ENCODE data around the gene HOXD4. TPM values are rescaled to one million over a fixed set of nuclear protein-coding genes. Genes with fewer than 3 reads are reported as not detected.

Gene HOXD4
- total RNA-seq, 1 donor from 2014 or later, result not detected

- H3K4me3 Mint-ChIP-seq, result no peak overlapping the region
- H3K27ac Mint-ChIP-seq, result no peak overlapping the region
- POLR2A ChIA-PET, result no interaction called here
- no peaks in the 10 kb centered on the region for H3K36me3 Mint-ChIP-seq (ENCODE audit: low read depth)
- intact Hi-C loops (cut with micrococcal nuclease), result loop anchor here (10.0 kb wide), 1 partner anchor 1826 kb away; the partner anchor contains the start of gene SP9
- TF ChIP-seq, protein P1, sequence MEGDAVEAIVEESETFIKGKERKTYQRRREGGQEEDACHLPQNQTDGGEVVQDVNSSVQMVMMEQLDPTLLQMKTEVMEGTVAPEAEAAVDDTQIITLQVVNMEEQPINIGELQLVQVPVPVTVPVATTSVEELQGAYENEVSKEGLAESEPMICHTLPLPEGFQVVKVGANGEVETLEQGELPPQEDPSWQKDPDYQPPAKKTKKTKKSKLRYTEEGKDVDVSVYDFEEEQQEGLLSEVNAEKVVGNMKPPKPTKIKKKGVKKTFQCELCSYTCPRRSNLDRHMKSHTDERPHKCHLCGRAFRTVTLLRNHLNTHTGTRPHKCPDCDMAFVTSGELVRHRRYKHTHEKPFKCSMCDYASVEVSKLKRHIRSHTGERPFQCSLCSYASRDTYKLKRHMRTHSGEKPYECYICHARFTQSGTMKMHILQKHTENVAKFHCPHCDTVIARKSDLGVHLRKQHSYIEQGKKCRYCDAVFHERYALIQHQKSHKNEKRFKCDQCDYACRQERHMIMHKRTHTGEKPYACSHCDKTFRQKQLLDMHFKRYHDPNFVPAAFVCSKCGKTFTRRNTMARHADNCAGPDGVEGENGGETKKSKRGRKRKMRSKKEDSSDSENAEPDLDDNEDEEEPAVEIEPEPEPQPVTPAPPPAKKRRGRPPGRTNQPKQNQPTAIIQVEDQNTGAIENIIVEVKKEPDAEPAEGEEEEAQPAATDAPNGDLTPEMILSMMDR (IDR thresholded peaks at IDR 0.05), result no peak
- H3K4me1 Mint-ChIP-seq, result peaks cover 3% of the 10 kb centered on the region
- H3K27me3 Mint-ChIP-seq, result peaks cover 63% of the 10 kb centered on the region
- no peak for DNase-seq
- CTCF ChIA-PET, result no interaction called here
- H3K9me3 Mint-ChIP-seq, result peaks cover 5% of the 10 kb centered on the region
- no peak for ATAC-seq (ENCODE audit: low read depth)
Observed at GRCh38 chr2:176160251-176160985, 9.1 kb downstream of the HOXD4 start.

- H3K27ac Mint-ChIP-seq, result peak overlapping the region; percentile 3
- ATAC-seq (ENCODE audit: low read depth), result no peak
- ChIA-PET POLR2A (no interaction called here), CTCF (interaction anchor here (1.0 kb wide), 1 partner anchor 12 kb away, joined by 3 read pairs; no protein-coding TSS in a partner anchor)
- intact Hi-C loops (cut with micrococcal nuclease), result loop anchor here (10.0 kb wide), 1 partner anchor 1826 kb away; the partner anchor contains the start of gene SP9
- no peak for DNase-seq
- peaks cover 64% of the 10 kb centered on the region for H3K27me3 Mint-ChIP-seq
- peaks cover 3% of the 10 kb centered on the region for H3K4me1 Mint-ChIP-seq
- no peaks in the 10 kb centered on the region for H3K36me3 Mint-ChIP-seq (ENCODE audit: low read depth)
- peaks cover 5% of the 10 kb centered on the region for H3K9me3 Mint-ChIP-seq
- H3K4me3 Mint-ChIP-seq, result no peak overlapping the region
- TF ChIP-seq, protein P1 (IDR thresholded peaks at IDR 0.05), result no peak
Observed at GRCh38 chr2:176160986-176161824, 9.9 kb downstream of the HOXD4 start.

GRCh38 chr2:176161825-176162626 is 10.7 kb downstream of the HOXD4 start:
- Mint-ChIP-seq H3K27ac (no peak overlapping the region), H3K4me3 (no peak overlapping the region), H3K27me3 (peaks cover 64% of the 10 kb centered on the region), H3K4me1 (peaks cover 3% of the 10 kb centered on the region), H3K36me3 (ENCODE audit: low read depth) (no peaks in the 10 kb centered on the region), H3K9me3 (peaks cover 5% of the 10 kb centered on the region)
- DNase-seq (no peak), ATAC-seq (ENCODE audit: low read depth) (no peak)
- TF ChIP-seq, protein P1 (IDR thresholded peaks at IDR 0.05), result no peak
- intact Hi-C loops (cut with micrococcal nuclease), result loop anchor here (2.0 to 10.0 kb wide), 2 partner anchors 35 to 1827 kb away; partner anchors contain the start of gene SP9
- ChIA-PET POLR2A (no interaction called here), CTCF (interaction anchor here (1.0 kb wide), 1 partner anchor 11 kb away, joined by 3 read pairs; no protein-coding TSS in a partner anchor)

GRCh38 chr2:176162911-176163671 is 11.7 kb downstream of the HOXD4 start:
- Mint-ChIP-seq H3K27me3 (peaks cover 67% of the 10 kb centered on the region), H3K36me3 (ENCODE audit: low read depth) (no peaks in the 10 kb centered on the region), H3K4me3 (no peak overlapping the region), H3K9me3 (peaks cover 5% of the 10 kb centered on the region), H3K27ac (no peak overlapping the region), H3K4me1 (no peaks in the 10 kb centered on the region)
- intact Hi-C loops (cut with micrococcal nuclease), result loop anchor here (2.0 to 10.0 kb wide), 2 partner anchors 36 to 1828 kb away; partner anchors contain the start of gene SP9
- DNase-seq (no peak), ATAC-seq (ENCODE audit: low read depth) (no peak)
- ChIA-PET CTCF (no interaction called here), POLR2A (no interaction called here)
- TF ChIP-seq, protein P1 (IDR thresholded peaks at IDR 0.05), result no peak
